ENCODE data around the gene PDCD6IP. TPM values are rescaled to one million over a fixed set of nuclear protein-coding genes. Genes with fewer than 3 reads are reported as not detected.

Gene PDCD6IP
- total and polyA plus RNA-seq, 2 experiments from 2014 or later, result 60.5 to 103 TPM

- H3K4me1 ChIP-seq (ENCODE audit: low read depth), result peaks cover 15% of the 10 kb centered on the region
- no peaks in the 10 kb centered on the region for H3K27me3 ChIP-seq
- DNase-seq (ENCODE audit: low read depth in 1 of 2, low spot score in 1 of 2), result no peak
- TF ChIP-seq, protein P1, sequence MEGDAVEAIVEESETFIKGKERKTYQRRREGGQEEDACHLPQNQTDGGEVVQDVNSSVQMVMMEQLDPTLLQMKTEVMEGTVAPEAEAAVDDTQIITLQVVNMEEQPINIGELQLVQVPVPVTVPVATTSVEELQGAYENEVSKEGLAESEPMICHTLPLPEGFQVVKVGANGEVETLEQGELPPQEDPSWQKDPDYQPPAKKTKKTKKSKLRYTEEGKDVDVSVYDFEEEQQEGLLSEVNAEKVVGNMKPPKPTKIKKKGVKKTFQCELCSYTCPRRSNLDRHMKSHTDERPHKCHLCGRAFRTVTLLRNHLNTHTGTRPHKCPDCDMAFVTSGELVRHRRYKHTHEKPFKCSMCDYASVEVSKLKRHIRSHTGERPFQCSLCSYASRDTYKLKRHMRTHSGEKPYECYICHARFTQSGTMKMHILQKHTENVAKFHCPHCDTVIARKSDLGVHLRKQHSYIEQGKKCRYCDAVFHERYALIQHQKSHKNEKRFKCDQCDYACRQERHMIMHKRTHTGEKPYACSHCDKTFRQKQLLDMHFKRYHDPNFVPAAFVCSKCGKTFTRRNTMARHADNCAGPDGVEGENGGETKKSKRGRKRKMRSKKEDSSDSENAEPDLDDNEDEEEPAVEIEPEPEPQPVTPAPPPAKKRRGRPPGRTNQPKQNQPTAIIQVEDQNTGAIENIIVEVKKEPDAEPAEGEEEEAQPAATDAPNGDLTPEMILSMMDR (IDR thresholded peaks at IDR 0.05; ENCODE audit: low read depth, low read length), result no peak
- peak overlapping the region; percentile 15 for H3K27ac ChIP-seq
- H3K36me3 ChIP-seq, result no peaks in the 10 kb centered on the region
- no peak overlapping the region for H3K4me3 ChIP-seq
- H3K9me3 ChIP-seq (ENCODE audit: low read depth), result no peaks in the 10 kb centered on the region
Measured at GRCh38 chr3:33914731-33915379, 116.4 kb downstream of the PDCD6IP start.

- no peaks in the 10 kb centered on the region for H3K27me3 ChIP-seq
- no peaks in the 10 kb centered on the region for H3K9me3 ChIP-seq (ENCODE audit: low read depth)
- H3K36me3 ChIP-seq, result no peaks in the 10 kb centered on the region
- H3K27ac ChIP-seq, result peak overlapping the region; percentile 15
- H3K4me1 ChIP-seq (ENCODE audit: low read depth), result peaks cover 15% of the 10 kb centered on the region
- H3K4me3 ChIP-seq, result no peak overlapping the region
- DNase-seq (ENCODE audit: low read depth in 1 of 2, low spot score in 1 of 2), result peak; percentile 22 to 55
- TF ChIP-seq, protein P1 (IDR thresholded peaks at IDR 0.05; ENCODE audit: low read depth, low read length), result peak; percentile 33
Measured at GRCh38 chr3:33915796-33916546, 117.5 kb downstream of the PDCD6IP start.

- DNase-seq (ENCODE audit: low read depth in 1 of 2, low spot score in 1 of 2), result no peak
- Histone ChIP-seq H3K9me3 (ENCODE audit: low read depth) (no peaks in the 10 kb centered on the region), H3K27me3 (no peaks in the 10 kb centered on the region), H3K4me1 (ENCODE audit: low read depth) (peaks cover 15% of the 10 kb centered on the region), H3K36me3 (no peaks in the 10 kb centered on the region), H3K27ac (no peak overlapping the region), H3K4me3 (no peak overlapping the region)
- TF ChIP-seq, protein P1 (IDR thresholded peaks at IDR 0.05; ENCODE audit: low read depth, low read length), result no peak
Measured at GRCh38 chr3:33918126-33918756, 119.8 kb downstream of the PDCD6IP start.

Other genes starting within 250 kb of the PDCD6IP start
- 61.0 and 112 TPM in 2 replicates for gene CLASP2, start 80.4 kb upstream of the PDCD6IP start, total RNA-seq
- gene CLASP2, start 80.4 kb upstream of the PDCD6IP start, polyA plus RNA-seq, result 38.7 and 65.6 TPM in 2 replicates